A673 (cell line): ENCODE results near the gene DNAAF5. TPM values are rescaled to one million over a fixed set of nuclear protein-coding genes. Genes with fewer than 3 reads are reported as not detected.

Experiments
- BruUV-seq: library from RNA; stranded (reverse); fragments of 400-500 nt; replicated peaks from 2 replicates; lab custom pipeline; 2021; lab: Mats Ljungman, UMichigan
- CTCF ChIA-PET: fragments of 300-600 bp; sonication (Branson Sonifier 250); formaldehyde crosslinking; loops from one replicate; lab custom pipeline; 2022; ENCODE audit warnings: antibody characterized with exemption; lab: Charles Lee
- POLR2A ChIA-PET: fragments of 300-600 bp; sonication (Branson Sonifier 250); formaldehyde crosslinking; loops from one replicate; lab custom pipeline; 2022; ENCODE audit warnings: antibody characterized with exemption; ENCODE audit not compliant: low non-redundant PET; lab: Charles Lee
- DNase-seq: peaks from one replicate; pipeline ENCODE4 v3.0.0-alpha.2; 2015; ENCODE audit warnings: low spot score
- H3K27ac ChIP-seq: fragments of 200-600 bp; sonication (generic); 2 replicates; pipeline ENCODE4 v1.5.1; 2016; ENCODE audit warnings: mixed run types, low read depth, mild to moderate bottlenecking, mixed read lengths, antibody characterized with exemption, low read length; ENCODE audit not compliant: poor library complexity, severe bottlenecking
- H3K27me3 ChIP-seq: fragments of 200-600 bp; sonication (generic); replicated peaks from 2 replicates; pipeline ENCODE4 v1.6.1; 2017; ENCODE audit warnings: mixed run types, low read depth, mild to moderate bottlenecking, mixed read lengths, antibody characterized with exemption, low read length; ENCODE audit not compliant: insufficient read depth, poor library complexity
- H3K36me3 ChIP-seq: fragments of 200-600 bp; sonication (generic); 2 replicates; pipeline ENCODE4 v1.6.1; 2016; ENCODE audit warnings: mixed run types, mild to moderate bottlenecking, mixed read lengths, antibody characterized with exemption, low read length; ENCODE audit not compliant: insufficient read depth, poor library complexity, severe bottlenecking
- H3K4me1 ChIP-seq: fragments of 200-600 bp; sonication (generic); 2 replicates; pipeline ENCODE4 v1.6.1; 2017; ENCODE audit warnings: mixed run types, mild to moderate bottlenecking, mixed read lengths, antibody characterized with exemption, low read length; ENCODE audit not compliant: insufficient read depth, poor library complexity, severe bottlenecking
- H3K4me3 ChIP-seq: fragments of 200-600 bp; sonication (generic); 2 replicates; pipeline ENCODE4 v1.5.1; 2016; ENCODE audit warnings: low read depth, mixed run types, mild to moderate bottlenecking, mixed read lengths, low read length; ENCODE audit not compliant: poor library complexity, severe bottlenecking
- H3K9me3 ChIP-seq: fragments of 200-600 bp; sonication (generic); 2 replicates; pipeline ENCODE4 v1.6.1; 2016; ENCODE audit warnings: mixed run types, low read depth, mild to moderate bottlenecking, mixed read lengths, antibody characterized with exemption, low read length; ENCODE audit not compliant: poor library complexity, severe bottlenecking
- EZH2 ChIP-seq: fragments of 200-600 bp; sonication (generic); IDR thresholded peaks from 2 replicates; pipeline ENCODE4 v1.6.1; 2017; ENCODE audit warnings: borderline replicate concordance, low read depth, mild to moderate bottlenecking, mixed read lengths, antibody characterized with exemption, low read length; ENCODE audit not compliant: poor library complexity, severe bottlenecking
- intact Hi-C: fragments of 100-400 bp; cut with micrococcal nuclease; formaldehyde crosslinking; loops from one replicate; pipeline ENCODE4 v1.10.0; 2022; ENCODE audit not compliant: unreplicated experiment
- total RNA-seq: library from RNA; stranded (reverse); gene quantifications from 2 replicates; pipeline ENCODE4 v1.2.3, GENCODE V29; 2021
- TF ChIP-seq, protein P1 (sequence below): fragments of 300-800, 200-600 bp; sonication (generic); conservative IDR thresholded peaks from 2 replicates; pipeline ENCODE4 v1.5.1; 2017; ENCODE audit warnings: low read depth, mild to moderate bottlenecking, antibody characterized with exemption, low read length, moderate library complexity, mixed read lengths

DNAAF5 gene
- total RNA-seq, 1 experiment from 2014 or later: 78.1 TPM

DNA sequence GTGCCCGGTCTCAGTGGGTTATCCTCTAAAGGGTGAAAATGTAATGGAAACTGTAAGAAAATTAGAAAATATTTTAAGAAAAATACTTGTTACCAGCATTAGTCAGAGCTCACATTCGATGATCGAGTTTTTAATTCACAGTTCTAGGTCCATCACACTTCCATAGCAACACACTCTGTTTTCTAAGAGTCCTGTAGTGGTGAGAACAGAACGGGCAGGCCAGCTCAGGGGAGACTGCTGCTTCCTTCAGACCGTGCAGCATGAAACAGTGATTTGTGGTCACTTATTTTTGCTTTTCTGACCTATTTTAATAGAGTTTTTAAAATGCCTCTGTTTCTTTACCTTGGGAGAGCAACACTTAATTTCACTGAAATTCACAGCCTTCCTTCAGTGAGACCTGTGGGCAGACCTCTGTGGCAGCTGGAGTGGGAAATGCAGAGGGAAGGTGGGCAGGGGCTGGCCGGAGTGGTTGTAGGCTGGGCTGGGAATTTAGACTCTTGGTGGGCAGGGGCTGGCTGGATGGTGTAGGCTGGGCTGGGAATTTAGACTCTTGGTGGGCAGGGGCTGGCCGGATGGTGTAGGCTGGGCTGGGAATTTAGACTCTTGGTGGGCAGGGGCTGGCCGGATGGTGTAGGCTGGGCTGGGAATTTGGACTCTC is 107.2 kb downstream of the DNAAF5 start:
- H3K9me3 ChIP-seq: no peaks in the 10 kb centered on the region
- H3K4me3 ChIP-seq: no peak overlapping the region
- POLR2A ChIA-PET: no interaction called here
- peaks cover 6% of the 10 kb centered on the region for H3K36me3 ChIP-seq
- H3K27ac ChIP-seq: no peak overlapping the region
- no TSS peak for BruUV-seq
- CTCF ChIA-PET: interaction anchor here (0.7 kb wide), 1 partner anchor 19 kb away, joined by 5 read pairs; no protein-coding TSS in a partner anchor
- H3K4me1 ChIP-seq: peaks cover 35% of the 10 kb centered on the region
- intact Hi-C loops: no loop called here
- TF ChIP-seq EZH2: no peak
- TF ChIP-seq, protein P1, sequence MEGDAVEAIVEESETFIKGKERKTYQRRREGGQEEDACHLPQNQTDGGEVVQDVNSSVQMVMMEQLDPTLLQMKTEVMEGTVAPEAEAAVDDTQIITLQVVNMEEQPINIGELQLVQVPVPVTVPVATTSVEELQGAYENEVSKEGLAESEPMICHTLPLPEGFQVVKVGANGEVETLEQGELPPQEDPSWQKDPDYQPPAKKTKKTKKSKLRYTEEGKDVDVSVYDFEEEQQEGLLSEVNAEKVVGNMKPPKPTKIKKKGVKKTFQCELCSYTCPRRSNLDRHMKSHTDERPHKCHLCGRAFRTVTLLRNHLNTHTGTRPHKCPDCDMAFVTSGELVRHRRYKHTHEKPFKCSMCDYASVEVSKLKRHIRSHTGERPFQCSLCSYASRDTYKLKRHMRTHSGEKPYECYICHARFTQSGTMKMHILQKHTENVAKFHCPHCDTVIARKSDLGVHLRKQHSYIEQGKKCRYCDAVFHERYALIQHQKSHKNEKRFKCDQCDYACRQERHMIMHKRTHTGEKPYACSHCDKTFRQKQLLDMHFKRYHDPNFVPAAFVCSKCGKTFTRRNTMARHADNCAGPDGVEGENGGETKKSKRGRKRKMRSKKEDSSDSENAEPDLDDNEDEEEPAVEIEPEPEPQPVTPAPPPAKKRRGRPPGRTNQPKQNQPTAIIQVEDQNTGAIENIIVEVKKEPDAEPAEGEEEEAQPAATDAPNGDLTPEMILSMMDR: no peak
- no peaks in the 10 kb centered on the region for H3K27me3 ChIP-seq
- no peak for DNase-seq

DNA sequence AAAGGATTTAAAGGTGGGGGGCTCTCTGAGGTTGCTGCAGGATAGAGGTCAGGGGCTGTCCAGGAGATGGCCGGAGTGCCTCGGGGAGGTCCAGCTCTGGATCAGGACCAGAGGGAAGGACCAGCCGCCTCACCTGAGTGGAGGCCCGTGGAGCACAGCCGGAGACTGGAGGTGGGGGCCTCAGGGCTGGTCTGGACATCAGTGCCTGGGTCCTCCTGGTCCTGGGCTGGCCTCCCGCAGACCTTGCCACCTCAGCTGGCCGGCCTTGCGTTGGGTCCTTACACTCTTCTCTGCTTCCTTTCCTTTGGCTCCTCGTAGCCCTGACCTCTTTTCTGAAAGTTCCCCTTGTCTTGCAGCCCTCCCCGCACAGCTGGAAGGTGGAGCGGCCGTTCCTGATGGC is 107.8 kb downstream of the DNAAF5 start:
- intact Hi-C loops: no loop called here
- H3K4me3 ChIP-seq: no peak overlapping the region
- BruUV-seq: no TSS peak
- peaks cover 11% of the 10 kb centered on the region for H3K36me3 ChIP-seq
- H3K9me3 ChIP-seq: no peaks in the 10 kb centered on the region
- ChIA-PET CTCF (no interaction called here), POLR2A (no interaction called here)
- H3K27ac ChIP-seq: peak overlapping the region; percentile 3
- no peak for TF ChIP-seq EZH2
- TF ChIP-seq, protein P1: no peak
- H3K27me3 ChIP-seq: no peaks in the 10 kb centered on the region
- peaks cover 35% of the 10 kb centered on the region for H3K4me1 ChIP-seq
- DNase-seq: no peak

DNA sequence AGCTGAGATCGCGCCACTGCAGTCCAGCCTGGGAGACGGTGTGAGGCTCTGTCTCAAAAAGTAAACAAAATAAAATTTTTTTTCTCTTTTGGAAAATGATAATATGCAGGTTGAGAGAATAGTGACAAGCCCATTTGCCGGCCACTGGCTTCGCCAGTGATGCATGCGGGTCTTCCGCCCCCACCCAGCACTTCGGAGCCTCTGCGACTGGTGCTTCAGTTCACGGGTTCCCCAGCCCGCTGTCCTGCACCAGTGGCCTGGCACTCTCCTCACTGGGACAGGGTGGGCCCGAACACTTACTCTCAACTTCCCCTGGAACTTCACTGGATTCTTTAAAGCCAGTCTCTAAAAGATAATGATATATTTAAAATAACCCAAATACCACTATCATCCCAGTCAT is 108.5 kb downstream of the DNAAF5 start:
- CTCF ChIA-PET: no interaction called here
- Histone ChIP-seq H3K27ac (peak overlapping the region; percentile 19), H3K27me3 (no peaks in the 10 kb centered on the region), H3K9me3 (no peaks in the 10 kb centered on the region), H3K4me1 (peaks cover 33% of the 10 kb centered on the region), H3K4me3 (no peak overlapping the region), H3K36me3 (peaks cover 15% of the 10 kb centered on the region)
- DNase-seq: no peak
- intact Hi-C loops: no loop called here
- no TSS peak for BruUV-seq
- POLR2A ChIA-PET: no interaction called here
- no peak for TF ChIP-seq EZH2
- TF ChIP-seq, protein P1: no peak
